ENCODE results near the gene MAOB.

MAOB gene

DNA sequence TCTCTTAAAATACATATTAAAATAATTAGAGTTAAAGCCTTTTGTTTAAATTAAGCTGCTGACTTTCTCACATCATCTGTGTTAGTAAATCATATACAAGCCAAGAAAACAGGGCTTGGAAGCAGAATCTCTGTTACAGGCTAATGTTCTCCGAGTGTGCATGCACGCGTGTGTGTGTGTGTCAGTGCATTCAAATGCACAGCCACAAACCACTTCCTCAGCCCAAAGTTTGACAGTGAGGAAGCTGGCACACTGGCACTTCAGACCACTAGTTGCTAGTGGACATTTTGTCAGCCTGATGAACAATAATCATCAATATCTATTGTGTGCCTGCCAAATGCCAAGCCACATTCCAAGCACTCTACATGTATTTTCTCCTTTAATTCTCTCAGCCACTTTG, 5.6 kb downstream of the MAOB start:
- Histone ChIP-seq H3K27ac (ENCODE audit: low read depth, low read length, poor library complexity, severe bottlenecking) (no peak overlapping the region), H3K4me1 (ENCODE audit: insufficient read depth, low read length, severe bottlenecking) (no peaks in the 10 kb centered on the region), H3K9me3 (ENCODE audit: low read length) (no peaks in the 10 kb centered on the region), H3F3A (ENCODE audit: insufficient read depth, low read length) (no peaks in the 10 kb centered on the region), H3K4me3 (ENCODE audit: low read depth, low read length, poor library complexity, severe bottlenecking) (no peak overlapping the region), H3K79me2 (ENCODE audit: insufficient read depth, low read length) (no peaks in the 10 kb centered on the region), H3K9me2 (ENCODE audit: low read depth, low read length) (no peaks in the 10 kb centered on the region), H4K20me1 (ENCODE audit: insufficient read depth, low read length) (no peaks in the 10 kb centered on the region), H3K27me3 (ENCODE audit: insufficient read depth, low read length) (no peaks in the 10 kb centered on the region), H3K9ac (ENCODE audit: low read length) (no peak overlapping the region), H3K4me2 (ENCODE audit: low read length) (no peak overlapping the region), H3K36me3 (ENCODE audit: insufficient read depth, low read length) (no peaks in the 10 kb centered on the region), H2AFZ (ENCODE audit: low read length) (no peak overlapping the region)
- TF ChIP-seq, protein P1, sequence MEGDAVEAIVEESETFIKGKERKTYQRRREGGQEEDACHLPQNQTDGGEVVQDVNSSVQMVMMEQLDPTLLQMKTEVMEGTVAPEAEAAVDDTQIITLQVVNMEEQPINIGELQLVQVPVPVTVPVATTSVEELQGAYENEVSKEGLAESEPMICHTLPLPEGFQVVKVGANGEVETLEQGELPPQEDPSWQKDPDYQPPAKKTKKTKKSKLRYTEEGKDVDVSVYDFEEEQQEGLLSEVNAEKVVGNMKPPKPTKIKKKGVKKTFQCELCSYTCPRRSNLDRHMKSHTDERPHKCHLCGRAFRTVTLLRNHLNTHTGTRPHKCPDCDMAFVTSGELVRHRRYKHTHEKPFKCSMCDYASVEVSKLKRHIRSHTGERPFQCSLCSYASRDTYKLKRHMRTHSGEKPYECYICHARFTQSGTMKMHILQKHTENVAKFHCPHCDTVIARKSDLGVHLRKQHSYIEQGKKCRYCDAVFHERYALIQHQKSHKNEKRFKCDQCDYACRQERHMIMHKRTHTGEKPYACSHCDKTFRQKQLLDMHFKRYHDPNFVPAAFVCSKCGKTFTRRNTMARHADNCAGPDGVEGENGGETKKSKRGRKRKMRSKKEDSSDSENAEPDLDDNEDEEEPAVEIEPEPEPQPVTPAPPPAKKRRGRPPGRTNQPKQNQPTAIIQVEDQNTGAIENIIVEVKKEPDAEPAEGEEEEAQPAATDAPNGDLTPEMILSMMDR (IDR thresholded peaks at IDR 0.05; ENCODE audit: low read length): no peak
- TF ChIP-seq EZH2 (IDR thresholded peaks at IDR 0.05; ENCODE audit: borderline replicate concordance, low read length): no peak

DNA sequence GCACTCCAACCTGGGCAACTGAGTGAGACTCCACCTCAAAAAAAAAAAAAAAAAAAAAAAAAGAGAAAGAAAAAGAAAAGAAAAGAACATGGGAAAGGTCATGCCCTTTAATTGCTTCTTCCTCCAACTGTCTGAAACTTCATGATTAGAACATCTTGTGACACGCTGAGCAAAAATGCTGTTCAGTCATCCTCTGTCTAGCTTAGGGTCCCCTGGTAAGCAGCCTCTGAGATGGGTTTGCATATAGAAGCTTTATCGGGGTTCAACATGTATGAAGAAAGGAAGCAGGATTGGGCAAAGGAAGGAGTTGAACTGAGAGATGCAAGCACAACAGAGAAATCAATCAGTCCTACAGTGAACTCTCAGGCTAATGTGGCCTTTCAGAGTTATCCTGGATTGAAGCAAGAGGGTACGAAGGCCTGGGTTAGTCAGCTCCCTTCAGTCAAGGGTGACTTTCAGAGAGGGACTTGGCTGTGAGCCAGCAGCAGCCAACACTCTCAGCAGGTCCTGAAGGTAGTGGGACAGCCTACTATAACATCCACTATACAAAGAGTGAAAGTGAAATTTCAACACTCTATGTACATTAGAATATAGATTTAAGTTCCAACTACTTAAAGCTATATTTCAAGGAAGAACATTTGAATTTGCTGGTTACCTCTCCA, 11.4 kb downstream of the MAOB start:
- Histone ChIP-seq H3K4me1 (ENCODE audit: insufficient read depth, low read length, severe bottlenecking) (no peaks in the 10 kb centered on the region), H3K4me2 (ENCODE audit: low read length) (no peak overlapping the region), H3K27me3 (ENCODE audit: insufficient read depth, low read length) (no peaks in the 10 kb centered on the region), H3K36me3 (ENCODE audit: insufficient read depth, low read length) (no peaks in the 10 kb centered on the region), H3K9me2 (ENCODE audit: low read depth, low read length) (no peaks in the 10 kb centered on the region), H4K20me1 (ENCODE audit: insufficient read depth, low read length) (no peaks in the 10 kb centered on the region), H2AFZ (ENCODE audit: low read length) (no peak overlapping the region), H3K9me3 (ENCODE audit: low read length) (no peaks in the 10 kb centered on the region), H3F3A (ENCODE audit: insufficient read depth, low read length) (no peaks in the 10 kb centered on the region), H3K4me3 (ENCODE audit: low read depth, low read length, poor library complexity, severe bottlenecking) (no peak overlapping the region), H3K9ac (ENCODE audit: low read length) (no peak overlapping the region), H3K79me2 (ENCODE audit: insufficient read depth, low read length) (no peaks in the 10 kb centered on the region), H3K27ac (ENCODE audit: low read depth, low read length, poor library complexity, severe bottlenecking) (no peak overlapping the region)
- TF ChIP-seq EZH2 (IDR thresholded peaks at IDR 0.05; ENCODE audit: borderline replicate concordance, low read length): no peak
- TF ChIP-seq, protein P1 (IDR thresholded peaks at IDR 0.05; ENCODE audit: low read length): no peak

DNA sequence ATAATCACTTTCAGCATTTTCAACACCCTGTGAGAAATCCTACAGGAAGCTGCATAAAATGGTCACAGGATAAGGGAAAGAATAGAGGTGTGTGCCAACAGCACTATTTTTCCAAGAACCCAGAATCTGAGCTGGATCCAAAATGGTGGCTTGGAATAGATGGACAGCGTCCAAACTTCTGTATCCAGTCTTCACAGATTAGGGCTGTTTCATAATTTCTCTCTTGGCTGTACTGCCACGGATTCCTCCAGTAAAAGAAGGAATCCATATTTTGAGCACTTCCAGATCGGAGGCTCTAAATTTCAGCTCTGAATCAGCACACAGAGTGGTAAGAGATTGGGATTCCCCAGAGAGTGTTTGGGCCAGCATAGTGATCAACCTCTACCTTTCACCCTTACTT, 12.2 kb downstream of the MAOB start:
- no peak overlapping the region for H3K4me3 ChIP-seq (ENCODE audit: low read depth, low read length, poor library complexity, severe bottlenecking)
- no peak overlapping the region for H3K27ac ChIP-seq (ENCODE audit: low read depth, low read length, poor library complexity, severe bottlenecking)
- no peaks in the 10 kb centered on the region for H3K4me1 ChIP-seq (ENCODE audit: insufficient read depth, low read length, severe bottlenecking)
- H3K27me3 ChIP-seq (ENCODE audit: insufficient read depth, low read length): no peaks in the 10 kb centered on the region
- H3K9me3 ChIP-seq (ENCODE audit: low read length): no peaks in the 10 kb centered on the region
- no peaks in the 10 kb centered on the region for H3K9me2 ChIP-seq (ENCODE audit: low read depth, low read length)
- no peaks in the 10 kb centered on the region for H3K79me2 ChIP-seq (ENCODE audit: insufficient read depth, low read length)
- H3K4me2 ChIP-seq (ENCODE audit: low read length): no peak overlapping the region
- no peak for TF ChIP-seq EZH2 (IDR thresholded peaks at IDR 0.05; ENCODE audit: borderline replicate concordance, low read length)
- TF ChIP-seq, protein P1 (IDR thresholded peaks at IDR 0.05; ENCODE audit: low read length): no peak
- H3F3A ChIP-seq (ENCODE audit: insufficient read depth, low read length): no peaks in the 10 kb centered on the region
- no peaks in the 10 kb centered on the region for H4K20me1 ChIP-seq (ENCODE audit: insufficient read depth, low read length)
- no peak overlapping the region for H3K9ac ChIP-seq (ENCODE audit: low read length)
- no peaks in the 10 kb centered on the region for H3K36me3 ChIP-seq (ENCODE audit: insufficient read depth, low read length)
- no peak overlapping the region for H2AFZ ChIP-seq (ENCODE audit: low read length)
